GM10266 (cell line): ENCODE data around the gene ZC3H11A.
"Not testable (repeated sequence)": the region's sequence is repeated elsewhere in the genome, so short reads cannot be mapped to it uniquely, and the experiment has no call there.

Experiments
- DNase-seq: peaks from one replicate; pipeline ENCODE4 v3.0.0; 2012; ENCODE audit errors: extremely low spot score
- TF ChIP-seq, protein P1 (sequence below): IDR thresholded peaks from 2 replicates; pipeline ENCODE4 v1.5.1; 2012; ENCODE audit warnings: mild to moderate bottlenecking, low read depth; ENCODE audit not compliant: control insufficient read depth, insufficient read depth; ENCODE audit errors: missing control alignments

Gene ZC3H11A

GRCh38 chr1:203795441-203796235 lies at the start of gene ZC3H11A, which contains the start of gene ZBED6:
Gene ZC3H11A, plus strand, starts transcription at chr1:203795623. Its CDS starts 21,448 bp downstream, at chr1:203817071.
Gene ZBED6, plus strand, starts transcription at chr1:203795623. Its CDS starts 1,900 bp downstream, at chr1:203797523.
- peak; percentile 91 for DNase-seq
- TF ChIP-seq, protein P1, sequence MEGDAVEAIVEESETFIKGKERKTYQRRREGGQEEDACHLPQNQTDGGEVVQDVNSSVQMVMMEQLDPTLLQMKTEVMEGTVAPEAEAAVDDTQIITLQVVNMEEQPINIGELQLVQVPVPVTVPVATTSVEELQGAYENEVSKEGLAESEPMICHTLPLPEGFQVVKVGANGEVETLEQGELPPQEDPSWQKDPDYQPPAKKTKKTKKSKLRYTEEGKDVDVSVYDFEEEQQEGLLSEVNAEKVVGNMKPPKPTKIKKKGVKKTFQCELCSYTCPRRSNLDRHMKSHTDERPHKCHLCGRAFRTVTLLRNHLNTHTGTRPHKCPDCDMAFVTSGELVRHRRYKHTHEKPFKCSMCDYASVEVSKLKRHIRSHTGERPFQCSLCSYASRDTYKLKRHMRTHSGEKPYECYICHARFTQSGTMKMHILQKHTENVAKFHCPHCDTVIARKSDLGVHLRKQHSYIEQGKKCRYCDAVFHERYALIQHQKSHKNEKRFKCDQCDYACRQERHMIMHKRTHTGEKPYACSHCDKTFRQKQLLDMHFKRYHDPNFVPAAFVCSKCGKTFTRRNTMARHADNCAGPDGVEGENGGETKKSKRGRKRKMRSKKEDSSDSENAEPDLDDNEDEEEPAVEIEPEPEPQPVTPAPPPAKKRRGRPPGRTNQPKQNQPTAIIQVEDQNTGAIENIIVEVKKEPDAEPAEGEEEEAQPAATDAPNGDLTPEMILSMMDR = no peak

DNA sequence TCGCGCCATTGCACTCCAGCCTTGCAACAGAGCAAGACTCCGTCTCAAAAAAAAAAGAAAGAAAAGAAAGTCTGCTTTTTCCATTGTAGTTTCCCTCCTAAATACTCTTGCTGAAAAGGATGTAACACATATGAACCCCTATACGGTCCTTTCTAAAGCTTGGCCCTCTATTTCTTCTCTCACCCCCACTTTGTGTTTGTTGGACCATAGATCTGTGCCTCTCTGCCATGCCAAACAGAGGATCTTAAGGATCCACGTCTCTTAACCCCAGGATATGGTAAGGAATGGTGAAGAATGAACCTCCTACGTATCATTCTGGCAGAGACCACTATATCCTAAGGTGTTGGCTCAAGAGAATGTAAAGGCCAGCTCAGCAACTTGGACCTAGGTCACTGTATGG lies 49.1 kb upstream of the ZC3H11A start:
- no peak for DNase-seq
- TF ChIP-seq, protein P1 = no peak

DNA sequence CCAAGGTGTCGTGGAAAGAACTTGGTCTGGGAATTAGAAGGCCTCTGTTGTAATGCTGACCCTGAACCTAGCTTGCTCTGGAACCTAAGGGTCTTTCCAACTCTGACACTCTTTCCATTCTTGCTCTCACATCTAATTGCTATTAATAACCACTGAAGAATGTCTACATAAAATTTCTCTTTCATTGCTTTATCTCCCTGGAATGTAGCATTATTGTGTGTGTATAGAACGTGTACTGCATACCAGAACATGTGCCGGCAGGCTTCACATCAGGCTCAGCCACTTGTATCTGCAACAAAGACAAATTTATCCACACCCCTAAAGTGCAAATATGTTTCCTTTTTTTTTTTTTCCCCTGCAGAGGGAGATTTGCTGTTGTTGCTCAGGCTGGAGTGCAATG lies 44.4 kb upstream of the ZC3H11A start:
- no peak for DNase-seq
- TF ChIP-seq, protein P1 = no peak

- not testable (repeated sequence) for DNase-seq
These were observed 43.6 kb upstream of the ZC3H11A start for GRCh38 chr1:203751618-203752361.

GRCh38 chr1:203754455-203754864 lies 41.0 kb upstream of the ZC3H11A start:
- TF ChIP-seq, protein P1 = no peak

GRCh38 chr1:203756036-203756435 lies 39.4 kb upstream of the ZC3H11A start:
- TF ChIP-seq, protein P1 = no peak
- no peak for DNase-seq

More at GRCh38 chr1:203754455-203754864, 41.0 kb upstream of the ZC3H11A start:
- peak; percentile 23 for DNase-seq

GRCh38 chr1:203758749-203759148 lies 36.7 kb upstream of the ZC3H11A start:
- not testable (repeated sequence) for DNase-seq

DNA sequence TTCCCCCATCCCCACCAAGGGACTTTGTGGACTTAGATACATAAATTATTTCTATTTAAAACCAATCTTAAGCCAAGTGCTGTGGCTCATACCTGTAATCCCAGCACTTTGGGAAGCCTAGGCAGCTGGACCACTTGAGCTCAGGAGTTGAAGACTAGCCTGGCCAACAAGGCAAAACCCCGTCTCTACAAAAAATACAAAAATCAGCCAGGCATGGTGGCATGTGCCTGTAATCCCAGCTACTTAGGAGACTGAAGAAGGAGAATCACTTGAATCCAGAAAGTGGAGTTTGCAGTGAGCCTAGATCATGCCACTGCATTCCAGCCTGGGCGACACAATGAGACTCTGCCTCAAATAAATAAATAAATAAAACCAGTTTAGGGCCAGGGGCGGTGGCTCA lies 34.9 kb upstream of the ZC3H11A start:
- TF ChIP-seq, protein P1 = no peak
- no peak for DNase-seq

- DNase-seq = not testable (repeated sequence)
These were observed 33.5 kb upstream of the ZC3H11A start for GRCh38 chr1:203761958-203762357.
